HuH-7.5 (cell line): ENCODE results near the gene WNT16.
"Not testable (repeated sequence)": the region's sequence is repeated elsewhere in the genome, so short reads cannot be mapped to it uniquely, and the experiment has no call there.

Source experiments
- DNase-seq: peaks from one replicate; pipeline ENCODE4 v3.0.0; 2011; ENCODE audit warnings: low spot score

WNT16 gene, protein sequence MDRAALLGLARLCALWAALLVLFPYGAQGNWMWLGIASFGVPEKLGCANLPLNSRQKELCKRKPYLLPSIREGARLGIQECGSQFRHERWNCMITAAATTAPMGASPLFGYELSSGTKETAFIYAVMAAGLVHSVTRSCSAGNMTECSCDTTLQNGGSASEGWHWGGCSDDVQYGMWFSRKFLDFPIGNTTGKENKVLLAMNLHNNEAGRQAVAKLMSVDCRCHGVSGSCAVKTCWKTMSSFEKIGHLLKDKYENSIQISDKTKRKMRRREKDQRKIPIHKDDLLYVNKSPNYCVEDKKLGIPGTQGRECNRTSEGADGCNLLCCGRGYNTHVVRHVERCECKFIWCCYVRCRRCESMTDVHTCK

GRCh38 chr7:121328508-121329190 lies at the start of gene WNT16:
TSS of gene WNT16 (plus strand) at chr7:121329000. CDS start at chr7:121329293, 293 bp downstream.
- DNase-seq: no peak

GRCh38 chr7:121279060-121279620 lies 49.7 kb upstream of the WNT16 start:
- no peak for DNase-seq

DNA sequence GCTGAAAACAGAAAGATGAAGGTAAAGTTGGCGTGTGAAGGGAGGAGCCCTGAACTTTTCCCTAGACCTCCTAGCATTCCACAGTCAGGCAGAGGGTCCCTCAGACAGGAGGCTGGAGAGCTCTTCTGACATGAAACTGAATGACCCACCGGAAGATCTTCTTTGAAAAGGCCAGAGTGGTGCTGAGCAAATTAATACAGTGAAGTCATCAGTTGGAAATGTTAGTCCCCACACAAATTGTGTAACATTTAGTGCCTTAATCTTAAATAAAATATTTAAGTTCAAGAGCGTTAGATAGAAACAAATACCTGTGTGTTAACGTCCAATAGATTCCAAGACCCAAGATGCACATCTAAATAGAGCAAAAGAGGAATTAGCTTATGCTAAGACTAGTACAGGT lies 49.0 kb upstream of the WNT16 start:
- DNase-seq: no peak

DNA sequence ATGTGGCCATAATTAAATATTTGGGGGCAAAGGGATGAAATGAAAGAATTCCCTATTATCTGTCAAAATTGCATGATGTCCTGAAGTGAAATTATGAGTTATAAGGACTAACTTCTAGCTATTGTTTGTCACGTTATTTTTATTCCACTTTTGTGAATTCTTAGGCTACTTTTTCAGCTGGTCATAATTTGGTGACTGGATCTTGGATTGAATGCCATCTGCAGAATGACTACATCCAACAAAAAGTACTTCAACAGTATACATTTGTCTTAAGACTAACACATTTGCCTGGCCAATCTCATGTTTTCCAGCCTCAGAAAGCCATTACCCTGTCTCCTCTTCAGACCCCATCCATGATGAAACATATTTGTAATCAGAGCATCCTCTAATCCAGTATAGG lies 48.1 kb upstream of the WNT16 start:
- DNase-seq: no peak

DNA sequence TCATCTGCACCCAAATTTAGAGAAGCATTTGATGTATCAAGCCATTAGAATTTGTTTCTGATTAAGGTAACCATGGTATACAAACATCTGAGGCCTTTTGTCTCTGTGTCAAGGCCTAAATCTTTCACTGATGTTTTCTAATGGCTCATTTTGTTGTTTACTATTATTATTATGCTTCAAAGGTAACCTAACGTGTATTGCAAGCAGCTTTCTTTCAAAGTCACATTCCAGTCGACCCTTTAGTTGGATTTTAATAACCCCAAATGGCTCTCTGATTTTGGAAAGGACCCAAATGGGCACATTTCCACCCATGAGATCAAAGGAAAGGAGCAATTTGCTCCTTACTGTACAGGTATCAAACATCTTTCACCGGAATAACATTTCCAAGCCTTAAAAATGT lies 46.7 kb upstream of the WNT16 start:
- no peak for DNase-seq

GRCh38 chr7:121285066-121285667 lies 43.6 kb upstream of the WNT16 start:
- no peak for DNase-seq

DNA sequence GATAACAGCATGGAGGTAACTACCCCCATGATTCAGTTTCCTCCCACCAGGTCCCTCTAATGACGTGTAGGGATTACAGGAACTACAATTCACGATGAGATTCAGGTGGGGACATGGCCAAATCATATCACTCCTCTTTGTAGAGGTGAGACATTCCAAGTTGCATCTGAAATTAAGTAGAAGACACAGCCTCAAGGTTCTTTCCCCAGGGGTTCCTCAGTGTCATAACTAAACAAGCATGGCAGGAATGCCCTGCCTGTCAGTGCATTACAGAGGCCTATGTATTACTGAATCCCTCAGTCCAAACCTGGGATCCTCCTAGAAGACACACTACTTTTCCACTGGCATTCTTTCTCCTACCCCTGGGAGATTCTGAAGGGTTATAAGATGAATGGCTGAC lies 42.6 kb upstream of the WNT16 start:
- no peak for DNase-seq

DNA sequence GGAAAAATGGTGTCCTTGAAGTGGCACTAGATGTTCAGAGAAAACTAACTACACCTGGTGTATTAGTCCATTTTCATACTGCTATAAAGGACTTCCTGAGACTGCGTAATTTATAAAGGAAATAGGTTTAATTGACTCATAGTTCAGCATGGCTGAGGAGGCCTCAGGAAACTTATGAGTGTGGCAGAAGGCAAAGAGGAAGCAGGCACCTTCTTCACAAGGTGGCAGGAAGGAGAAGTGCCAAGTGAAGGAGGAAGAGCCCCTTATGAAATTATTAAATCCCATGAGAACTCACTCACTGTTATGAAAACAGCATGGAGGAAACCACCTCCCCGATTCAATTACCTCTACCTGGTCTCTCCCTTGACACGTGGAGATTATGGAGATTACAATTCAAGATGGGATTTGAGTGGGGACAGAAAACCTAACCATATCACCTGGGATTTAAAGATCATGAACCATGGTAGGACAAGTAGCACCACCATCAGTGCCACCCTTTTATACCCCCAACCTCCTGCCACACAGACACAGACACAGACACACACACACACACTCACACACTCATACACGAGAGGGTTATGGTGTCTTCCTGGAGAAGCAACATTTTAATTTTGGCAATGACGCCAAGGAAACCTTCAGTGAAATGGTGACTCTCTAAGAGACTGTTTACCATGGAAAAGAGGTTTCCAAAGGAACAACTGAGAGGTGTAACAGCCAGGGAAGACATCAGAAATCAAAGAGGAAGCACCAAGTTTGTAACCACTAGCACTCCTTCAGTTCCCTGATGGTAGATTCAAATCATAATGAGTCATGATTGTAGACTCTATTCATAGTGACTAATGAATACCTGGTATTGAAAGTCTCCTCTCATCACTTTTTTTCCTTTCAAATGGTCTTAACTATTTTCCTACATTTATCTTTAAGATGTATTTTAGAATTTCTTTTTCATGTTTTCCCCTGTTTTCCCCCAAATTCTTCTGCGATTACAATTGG lies 41.8 kb upstream of the WNT16 start:
- DNase-seq: no peak

- DNase-seq: no peak
Observed at GRCh38 chr7:121288894-121289293, 39.9 kb upstream of the WNT16 start.

DNA sequence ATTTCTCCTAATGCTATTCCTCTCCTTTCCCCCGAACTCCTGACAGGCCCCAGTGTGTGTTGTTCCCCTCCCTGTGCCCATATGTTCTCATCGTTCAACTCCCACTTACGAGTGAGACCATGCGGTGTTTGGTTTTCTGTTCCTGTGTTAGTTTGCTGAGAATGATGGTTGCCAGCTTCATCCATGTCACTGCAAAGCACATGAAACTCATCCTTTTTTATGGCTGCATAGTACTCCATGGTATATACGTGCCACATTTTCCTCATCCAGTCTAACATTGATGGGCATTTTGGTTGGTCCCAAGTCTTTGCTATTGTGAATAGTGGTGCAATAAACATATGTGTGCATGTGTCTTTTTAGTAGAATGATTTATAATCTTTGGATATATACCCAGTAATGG lies 38.9 kb upstream of the WNT16 start:
- DNase-seq: not testable (repeated sequence)

GRCh38 chr7:121294448-121294992 lies 34.3 kb upstream of the WNT16 start:
- no peak for DNase-seq

- no peak for DNase-seq
Observed at GRCh38 chr7:121297843-121298242, 31.0 kb upstream of the WNT16 start.

GRCh38 chr7:121298831-121299239 lies 30.0 kb upstream of the WNT16 start:
- no peak for DNase-seq

DNA sequence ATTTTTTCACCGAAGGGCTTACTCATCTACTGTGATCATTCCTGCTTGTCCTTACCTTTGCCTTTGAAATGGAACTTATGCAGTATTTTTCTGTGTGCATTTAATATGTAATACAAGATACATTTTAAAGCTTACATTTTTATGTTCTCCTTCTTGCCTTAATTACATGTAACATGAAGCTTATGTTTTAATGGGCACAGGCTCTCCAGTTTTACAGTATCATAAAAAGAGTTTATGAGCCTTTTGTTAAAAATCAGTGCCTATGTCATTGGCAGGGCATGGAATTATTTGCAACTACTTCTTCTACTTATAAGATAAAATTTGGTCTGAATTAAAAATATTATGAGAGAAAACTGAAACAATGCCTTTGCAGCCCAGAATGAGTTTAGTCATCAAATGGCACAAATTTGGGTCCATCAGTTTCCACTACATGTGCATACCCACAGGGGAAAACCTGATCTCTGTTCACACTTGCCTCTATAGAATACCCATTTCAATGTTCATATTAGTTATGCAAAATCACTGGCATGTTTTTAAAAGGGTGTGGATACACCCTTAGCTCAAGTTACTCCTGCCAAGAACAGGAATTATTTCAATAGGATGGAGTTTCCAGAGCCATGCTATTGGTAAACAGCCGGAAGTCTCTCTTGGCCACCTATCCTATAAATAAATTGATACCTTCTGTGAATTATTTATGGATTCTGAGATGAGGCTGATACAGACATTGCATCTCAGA lies 27.9 kb upstream of the WNT16 start:
- no peak for DNase-seq

- DNase-seq: no peak
Observed at GRCh38 chr7:121301446-121302213, 27.2 kb upstream of the WNT16 start.

- DNase-seq: no peak
Observed at GRCh38 chr7:121302214-121302745, 26.5 kb upstream of the WNT16 start.

GRCh38 chr7:121303422-121304101 lies 25.2 kb upstream of the WNT16 start:
- no peak for DNase-seq

DNA sequence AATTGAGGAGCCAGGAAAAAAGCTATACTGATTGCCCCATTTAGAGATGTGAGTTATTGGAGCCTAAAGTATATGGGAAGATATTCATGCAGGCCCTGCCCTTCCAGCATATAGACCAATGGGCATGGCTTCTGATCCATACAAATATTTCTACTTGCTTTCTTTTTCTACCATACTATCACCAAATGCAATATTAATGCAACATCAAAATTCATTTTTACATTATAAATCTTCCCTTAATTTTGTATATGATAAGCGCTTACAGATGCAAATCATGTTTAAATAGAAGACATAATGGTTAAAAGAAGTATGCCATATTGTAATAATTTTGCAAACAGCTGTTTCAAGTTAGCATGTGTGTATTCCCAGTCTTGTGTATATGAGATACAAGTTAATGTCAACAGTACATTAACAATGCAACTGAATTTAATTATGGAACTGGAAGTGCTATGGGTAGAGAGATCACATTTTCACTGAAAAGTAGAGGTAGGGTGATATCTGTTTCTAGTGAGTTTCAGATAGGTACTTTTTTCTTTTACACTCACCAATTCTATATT lies 24.6 kb upstream of the WNT16 start:
- no peak for DNase-seq

- DNase-seq: no peak
Observed at GRCh38 chr7:121305109-121305508, 23.7 kb upstream of the WNT16 start.
